ENCODE data around the gene PTPRJ. TPM values are rescaled to one million over a fixed set of nuclear protein-coding genes. Genes with fewer than 3 reads are reported as not detected.

Gene PTPRJ
- total RNA-seq, 1 donor from 2014 or later = 1.6 TPM

- DNase-seq (ENCODE audit: low read depth) (no peak), FAIRE-seq (no peak)
- Histone ChIP-seq H3K36me3 (ENCODE audit: control insufficient read depth, insufficient read depth, low read length) (no peaks in the 10 kb centered on the region), H3K27me3 (ENCODE audit: control insufficient read depth, insufficient read depth, low read length) (no peaks in the 10 kb centered on the region), H3K4me3 (ENCODE audit: low read depth, low read length) (no peak overlapping the region)
- no peak for TF ChIP-seq CTCF (IDR thresholded peaks at IDR 0.05; ENCODE audit: insufficient read depth, low read length, severe bottlenecking)
Observed at GRCh38 chr11:48085688-48086087, 105.3 kb downstream of the PTPRJ start.

GRCh38 chr11:48087422-48087821 lies 107.1 kb downstream of the PTPRJ start:
- DNase-seq (ENCODE audit: low read depth) = no peak
- Histone ChIP-seq H3K36me3 (ENCODE audit: control insufficient read depth, insufficient read depth, low read length) (no peaks in the 10 kb centered on the region), H3K4me3 (ENCODE audit: low read depth, low read length) (no peak overlapping the region), H3K27me3 (ENCODE audit: control insufficient read depth, insufficient read depth, low read length) (no peaks in the 10 kb centered on the region)
- FAIRE-seq = no peak
- TF ChIP-seq CTCF (IDR thresholded peaks at IDR 0.05; ENCODE audit: insufficient read depth, low read length, severe bottlenecking) = no peak

- no peak for TF ChIP-seq CTCF (IDR thresholded peaks at IDR 0.05; ENCODE audit: insufficient read depth, low read length, severe bottlenecking)
- DNase-seq (ENCODE audit: low read depth) (no peak), FAIRE-seq (no peak)
- Histone ChIP-seq H3K36me3 (ENCODE audit: control insufficient read depth, insufficient read depth, low read length) (no peaks in the 10 kb centered on the region), H3K27me3 (ENCODE audit: control insufficient read depth, insufficient read depth, low read length) (no peaks in the 10 kb centered on the region), H3K4me3 (ENCODE audit: low read depth, low read length) (no peak overlapping the region)
Observed at GRCh38 chr11:48087974-48088681, 107.8 kb downstream of the PTPRJ start.

GRCh38 chr11:48088682-48089050 lies 108.3 kb downstream of the PTPRJ start:
- DNase-seq (ENCODE audit: low read depth) = no peak
- Histone ChIP-seq H3K27me3 (ENCODE audit: control insufficient read depth, insufficient read depth, low read length) (no peaks in the 10 kb centered on the region), H3K4me3 (ENCODE audit: low read depth, low read length) (no peak overlapping the region), H3K36me3 (ENCODE audit: control insufficient read depth, insufficient read depth, low read length) (no peaks in the 10 kb centered on the region)
- no peak for FAIRE-seq
- TF ChIP-seq CTCF (IDR thresholded peaks at IDR 0.05; ENCODE audit: insufficient read depth, low read length, severe bottlenecking) = no peak

GRCh38 chr11:48090174-48090573 lies 109.8 kb downstream of the PTPRJ start:
- Histone ChIP-seq H3K27me3 (ENCODE audit: control insufficient read depth, insufficient read depth, low read length) (no peaks in the 10 kb centered on the region), H3K36me3 (ENCODE audit: control insufficient read depth, insufficient read depth, low read length) (no peaks in the 10 kb centered on the region), H3K4me3 (ENCODE audit: low read depth, low read length) (no peak overlapping the region)
- DNase-seq (ENCODE audit: low read depth) (no peak), FAIRE-seq (no peak)
- TF ChIP-seq CTCF (IDR thresholded peaks at IDR 0.05; ENCODE audit: insufficient read depth, low read length, severe bottlenecking) = no peak

Measured in bronchial epithelial cell (primary cell).